Skeletal muscle tissue (tissue), 4 donors: ENCODE results near the gene OPA3. TPM values are rescaled to one million over a fixed set of nuclear protein-coding genes. Genes with fewer than 3 reads are reported as not detected.

ENCODE experiments used
- H3K27ac ChIP-seq: one replicate; pipeline ENCODE4 v1.7.0; 2013; ENCODE audit warnings: mild to moderate bottlenecking, low read depth, low read length, inconsistent platforms
- H3K27me3 ChIP-seq, 3 donors: one replicate each; pipeline ENCODE4 v1.7.0; 2013; ENCODE audit warnings: low read length in 3 of 3; ENCODE audit not compliant: control insufficient read depth in 3 of 3, insufficient read depth in 3 of 3
- H3K36me3 ChIP-seq, 3 donors: one replicate each; pipeline ENCODE4 v1.7.0; 2013; ENCODE audit warnings: low read length in 3 of 3; ENCODE audit not compliant: control insufficient read depth in 3 of 3, insufficient read depth in 3 of 3
- H3K4me1 ChIP-seq, 3 donors: one replicate each; pipeline ENCODE4 v1.7.0; 2013; ENCODE audit warnings: low read length in 3 of 3, mild to moderate bottlenecking in 3 of 3; ENCODE audit not compliant: control insufficient read depth in 3 of 3, insufficient read depth in 3 of 3
- H3K4me3 ChIP-seq, 3 donors: one replicate each; pipeline ENCODE4 v1.7.0; 2013; ENCODE audit warnings: low read length in 3 of 3
- H3K9ac ChIP-seq, 3 donors: one replicate each; pipeline ENCODE4 v1.7.0; 2013; ENCODE audit warnings: low read length in 3 of 3, mild to moderate bottlenecking in 3 of 3, moderate library complexity in 2 of 3, low read depth in 1 of 3
- H3K9me3 ChIP-seq, 3 donors: one replicate each; pipeline ENCODE4 v1.7.0; 2013; ENCODE audit warnings: low read length in 3 of 3; ENCODE audit not compliant: control insufficient read depth in 3 of 3
- total RNA-seq: library from RNA; depleted of rRNA; stranded (reverse); fragments of >200 nt; gene quantifications from one replicate; pipeline ENCODE4 v1.2.3, GENCODE V29; 2014
- donor health status: Osteomylitis.

Gene OPA3
- total RNA-seq, 1 donor from 2014 or later: 3.7 TPM

GRCh38 chr19:45528149-45528743, 56.4 kb downstream of the OPA3 start:
- Histone ChIP-seq H3K9me3 (no peaks in the 10 kb centered on the region), H3K9ac (no peak overlapping the region), H3K36me3 (peaks cover 3 to 11% (median 4%) of the 10 kb centered on the region in 3 donors), H3K27me3 (peaks cover 5 to 22% (median 9%) of the 10 kb centered on the region in 3 donors), H3K4me1 (peaks cover 11 to 16% (median 14%) of the 10 kb centered on the region in 3 donors), H3K27ac (no peak overlapping the region), H3K4me3 (no peak overlapping the region)

- Histone ChIP-seq H3K27me3 (peaks cover 5 to 22% (median 9%) of the 10 kb centered on the region in 3 donors), H3K4me3 (no peak overlapping the region), H3K9ac (no peak overlapping the region), H3K9me3 (no peaks in the 10 kb centered on the region), H3K36me3 (peaks cover 3 to 11% (median 6%) of the 10 kb centered on the region in 3 donors), H3K4me1 (peaks cover 11 to 16% (median 14%) of the 10 kb centered on the region in 3 donors), H3K27ac (no peak overlapping the region)
Measured at GRCh38 chr19:45527731-45528130, 56.9 kb downstream of the OPA3 start.

DNA sequence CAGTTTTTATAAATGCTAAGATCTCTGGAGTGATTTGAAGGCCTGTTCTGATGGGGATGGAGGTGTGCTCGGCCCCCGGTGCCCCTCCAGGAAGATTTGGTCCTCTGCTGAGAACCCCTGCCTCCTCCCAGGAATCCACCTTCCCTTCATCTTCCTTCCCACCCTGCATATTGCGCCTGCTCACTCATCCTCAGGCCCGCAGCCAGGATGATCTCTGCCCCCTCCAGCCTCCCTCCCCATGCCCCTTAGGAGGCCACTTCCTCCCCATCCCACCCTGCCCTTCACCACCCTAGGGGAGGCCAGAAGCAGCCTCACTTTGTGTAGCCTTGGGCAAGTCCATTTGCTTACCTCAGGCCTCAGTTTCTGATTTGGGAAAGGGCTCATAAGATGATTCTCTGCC, 57.6 kb downstream of the OPA3 start:
- Histone ChIP-seq H3K27ac (no peak overlapping the region), H3K36me3 (peaks cover 5 to 11% (median 9%) of the 10 kb centered on the region in 3 donors), H3K9ac (no peak overlapping the region), H3K4me1 (peaks cover 11 to 16% (median 14%) of the 10 kb centered on the region in 3 donors), H3K9me3 (no peaks in the 10 kb centered on the region), H3K27me3 (peaks cover 5 to 22% (median 9%) of the 10 kb centered on the region in 3 donors), H3K4me3 (no peak overlapping the region)

DNA sequence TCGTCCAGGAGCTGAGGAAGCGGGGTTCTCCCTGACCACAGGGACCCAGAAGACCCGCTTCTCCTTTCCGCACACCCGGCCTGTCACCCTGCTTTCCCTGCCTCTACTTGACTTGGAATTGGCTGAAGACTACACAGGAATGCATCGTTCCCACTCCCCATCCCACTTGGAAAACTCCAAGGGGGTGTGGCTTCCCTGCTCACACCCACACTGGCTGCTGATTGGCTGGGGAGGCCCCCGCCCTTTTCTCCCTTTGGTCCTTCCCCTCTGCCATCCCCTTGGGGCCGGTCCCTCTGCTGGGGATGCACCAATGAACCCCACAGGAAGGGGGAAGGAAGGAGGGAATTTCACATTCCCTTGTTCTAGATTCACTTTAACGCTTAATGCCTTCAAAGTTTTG, 58.5 kb downstream of the OPA3 start:
- H3K36me3 ChIP-seq: peaks cover 7 to 14% (median 9%) of the 10 kb centered on the region in 3 donors
- no peak overlapping the region for H3K9ac ChIP-seq
- H3K9me3 ChIP-seq: no peaks in the 10 kb centered on the region
- H3K27ac ChIP-seq: no peak overlapping the region
- peaks cover 5 to 22% (median 9%) of the 10 kb centered on the region in 3 donors for H3K27me3 ChIP-seq
- H3K4me1 ChIP-seq: peaks cover 11 to 16% (median 14%) of the 10 kb centered on the region in 3 donors
- H3K4me3 ChIP-seq: no peak overlapping the region

DNA sequence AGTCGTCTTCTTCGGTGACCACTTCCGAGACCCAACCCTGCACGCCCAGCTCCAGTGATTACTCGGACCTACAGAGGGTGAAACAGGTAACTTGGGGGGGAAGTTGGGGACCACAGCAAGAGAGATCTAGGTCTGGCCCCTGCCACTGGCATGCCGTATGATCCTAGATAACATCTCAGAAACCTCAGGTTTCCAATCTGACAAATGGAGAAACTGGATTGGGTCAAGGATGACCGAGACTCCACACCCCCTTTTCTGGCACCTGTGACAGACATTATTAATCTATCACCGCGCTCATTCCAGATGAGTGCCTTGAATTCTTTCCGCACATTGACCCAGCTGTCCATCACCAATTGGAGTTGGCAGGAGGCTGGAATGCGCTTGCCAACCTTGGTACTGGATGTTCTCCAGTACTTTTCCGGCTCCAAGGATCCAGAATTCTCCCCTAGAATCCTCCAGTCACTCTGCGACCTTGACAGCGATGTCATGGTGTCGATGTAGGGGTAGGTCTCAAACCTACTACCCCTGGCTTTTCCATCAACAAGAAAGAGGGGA, 60.0 kb downstream of the OPA3 start:
- Histone ChIP-seq H3K9me3 (no peaks in the 10 kb centered on the region), H3K27me3 (peaks cover 5 to 18% (median 9%) of the 10 kb centered on the region in 3 donors), H3K36me3 (peaks cover 11 to 21% (median 18%) of the 10 kb centered on the region in 3 donors), H3K4me3 (no peak overlapping the region), H3K27ac (no peak overlapping the region), H3K9ac (no peak overlapping the region), H3K4me1 (peaks cover 11 to 16% (median 14%) of the 10 kb centered on the region in 3 donors)

DNA sequence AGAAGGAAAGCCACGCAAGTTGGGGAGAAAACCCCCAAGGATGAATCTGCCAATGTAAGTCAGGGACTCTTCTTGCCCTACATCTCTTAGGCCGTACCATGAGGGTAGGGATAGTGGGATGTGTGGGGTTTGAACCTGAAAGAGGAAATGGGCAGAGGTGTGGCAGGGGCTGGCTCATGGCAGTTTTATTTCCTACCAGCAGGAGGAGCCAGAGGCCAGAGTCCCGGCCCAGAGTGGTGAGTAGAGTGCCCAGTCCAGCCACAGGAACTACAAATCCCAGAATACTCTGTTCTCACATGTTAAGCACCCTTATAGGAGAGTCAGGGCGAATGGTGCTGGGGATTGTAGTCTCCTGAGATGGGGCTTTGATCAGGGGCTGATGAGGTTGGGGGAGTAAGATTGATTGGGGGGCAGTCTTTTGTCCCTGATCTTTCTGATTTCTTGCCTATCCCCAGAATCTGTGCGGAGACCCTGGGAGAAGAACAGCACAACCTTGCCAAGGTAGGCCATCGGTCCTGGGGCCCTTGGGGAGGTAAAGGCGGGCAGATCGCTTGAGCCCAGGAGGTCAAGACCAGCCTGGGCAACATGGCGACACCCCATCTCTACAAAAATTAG, 60.9 kb downstream of the OPA3 start:
- Histone ChIP-seq H3K4me1 (peaks cover 4 to 12% (median 9%) of the 10 kb centered on the region in 3 donors), H3K4me3 (no peak overlapping the region), H3K27me3 (peaks cover 0 to 9% (median under 1%) of the 10 kb centered on the region in 3 donors), H3K36me3 (peaks cover 11 to 21% (median 18%) of the 10 kb centered on the region in 3 donors), H3K9ac (no peak overlapping the region), H3K9me3 (no peaks in the 10 kb centered on the region), H3K27ac (no peak overlapping the region)

GRCh38 chr19:45522010-45522941, 62.3 kb downstream of the OPA3 start:
- Histone ChIP-seq H3K36me3 (peaks cover 11 to 29% (median 26%) of the 10 kb centered on the region in 3 donors), H3K9ac (no peak overlapping the region), H3K27me3 (no peaks in the 10 kb centered on the region), H3K4me1 (peaks cover 4 to 8% (median 7%) of the 10 kb centered on the region in 3 donors), H3K4me3 (no peak overlapping the region), H3K27ac (no peak overlapping the region), H3K9me3 (no peaks in the 10 kb centered on the region)

DNA sequence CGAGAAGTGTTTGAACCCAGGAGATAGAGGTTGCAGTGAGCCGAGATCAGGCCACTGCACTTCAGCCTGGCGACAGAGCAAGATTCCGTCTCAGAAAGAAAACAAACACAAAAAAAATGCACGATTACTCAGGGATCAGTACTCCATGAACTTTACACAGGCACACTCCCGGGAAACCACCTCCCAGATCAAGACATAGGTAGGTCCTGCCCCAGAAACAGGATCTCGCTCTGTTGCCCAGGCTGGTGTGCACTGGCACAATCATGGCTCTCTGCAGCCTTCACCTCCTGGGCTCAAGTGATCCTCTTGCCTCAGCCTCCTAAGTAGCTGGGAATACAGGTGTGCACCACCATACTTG, 66.2 kb downstream of the OPA3 start:
- Histone ChIP-seq H3K27me3 (no peaks in the 10 kb centered on the region), H3K9ac (no peak overlapping the region), H3K4me3 (no peak overlapping the region), H3K27ac (no peak overlapping the region), H3K9me3 (no peaks in the 10 kb centered on the region), H3K36me3 (peaks cover 8 to 28% (median 17%) of the 10 kb centered on the region in 3 donors), H3K4me1 (peaks cover 18 to 27% (median 24%) of the 10 kb centered on the region in 3 donors)

GRCh38 chr19:45517641-45518468, 66.7 kb downstream of the OPA3 start:
- Histone ChIP-seq H3K36me3 (peaks cover 8 to 27% (median 17%) of the 10 kb centered on the region in 3 donors), H3K27ac (no peak overlapping the region), H3K27me3 (no peaks in the 10 kb centered on the region), H3K4me3 (no peak overlapping the region), H3K9me3 (no peaks in the 10 kb centered on the region), H3K9ac (no peak overlapping the region), H3K4me1 (peaks cover 22 to 30% (median 27%) of the 10 kb centered on the region in 3 donors)
